ENCODE data around the gene HIRA. TPM values are rescaled to one million over a fixed set of nuclear protein-coding genes. Genes with fewer than 3 reads are reported as not detected.

The HIRA gene
- total RNA-seq, 1 donor: 17.7 TPM

DNA sequence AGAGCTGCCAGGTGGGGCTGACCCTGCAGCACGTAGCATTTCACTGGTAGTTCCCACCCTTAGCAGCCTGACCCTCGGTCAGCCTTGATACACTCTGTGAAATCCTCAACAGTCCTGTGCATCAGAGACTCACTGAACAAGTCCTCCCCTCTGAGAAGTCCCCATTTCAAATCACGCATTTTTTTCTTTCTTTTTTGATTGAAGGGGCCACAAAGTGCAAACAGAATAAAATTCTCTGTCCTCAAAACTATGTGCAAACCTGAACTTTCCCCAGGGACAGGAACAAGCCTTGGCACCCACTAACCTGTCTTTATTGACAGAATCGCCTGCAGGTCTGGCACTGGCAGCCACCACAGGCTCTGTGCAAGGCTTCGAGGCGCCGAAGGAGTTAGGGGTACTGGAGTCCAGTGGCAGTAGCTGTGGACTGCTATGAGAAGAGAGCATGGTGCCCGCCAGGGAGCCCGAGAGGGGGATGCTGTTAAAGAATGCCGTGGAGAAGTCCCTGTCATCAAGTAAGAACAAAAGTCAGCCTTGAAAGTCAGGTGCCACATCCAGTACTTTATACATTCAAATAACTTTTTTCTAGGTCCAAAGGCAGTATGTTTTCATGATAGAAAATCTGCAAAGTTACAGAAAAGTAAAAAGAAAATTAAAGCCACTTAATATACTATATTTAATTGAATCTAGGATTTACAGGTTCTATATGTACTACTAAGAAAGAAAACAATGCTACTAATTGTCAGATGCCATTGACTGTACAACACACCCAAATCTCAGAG is 53.8 kb downstream of the HIRA start:
- DNase-seq (ENCODE audit: low read depth): no peak
- H3K4me3 ChIP-seq (ENCODE audit: low read depth, low read length): no peak overlapping the region
- TF ChIP-seq, protein P1, sequence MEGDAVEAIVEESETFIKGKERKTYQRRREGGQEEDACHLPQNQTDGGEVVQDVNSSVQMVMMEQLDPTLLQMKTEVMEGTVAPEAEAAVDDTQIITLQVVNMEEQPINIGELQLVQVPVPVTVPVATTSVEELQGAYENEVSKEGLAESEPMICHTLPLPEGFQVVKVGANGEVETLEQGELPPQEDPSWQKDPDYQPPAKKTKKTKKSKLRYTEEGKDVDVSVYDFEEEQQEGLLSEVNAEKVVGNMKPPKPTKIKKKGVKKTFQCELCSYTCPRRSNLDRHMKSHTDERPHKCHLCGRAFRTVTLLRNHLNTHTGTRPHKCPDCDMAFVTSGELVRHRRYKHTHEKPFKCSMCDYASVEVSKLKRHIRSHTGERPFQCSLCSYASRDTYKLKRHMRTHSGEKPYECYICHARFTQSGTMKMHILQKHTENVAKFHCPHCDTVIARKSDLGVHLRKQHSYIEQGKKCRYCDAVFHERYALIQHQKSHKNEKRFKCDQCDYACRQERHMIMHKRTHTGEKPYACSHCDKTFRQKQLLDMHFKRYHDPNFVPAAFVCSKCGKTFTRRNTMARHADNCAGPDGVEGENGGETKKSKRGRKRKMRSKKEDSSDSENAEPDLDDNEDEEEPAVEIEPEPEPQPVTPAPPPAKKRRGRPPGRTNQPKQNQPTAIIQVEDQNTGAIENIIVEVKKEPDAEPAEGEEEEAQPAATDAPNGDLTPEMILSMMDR (IDR thresholded peaks at IDR 0.05; ENCODE audit: insufficient read depth, low read length): no peak

DNA sequence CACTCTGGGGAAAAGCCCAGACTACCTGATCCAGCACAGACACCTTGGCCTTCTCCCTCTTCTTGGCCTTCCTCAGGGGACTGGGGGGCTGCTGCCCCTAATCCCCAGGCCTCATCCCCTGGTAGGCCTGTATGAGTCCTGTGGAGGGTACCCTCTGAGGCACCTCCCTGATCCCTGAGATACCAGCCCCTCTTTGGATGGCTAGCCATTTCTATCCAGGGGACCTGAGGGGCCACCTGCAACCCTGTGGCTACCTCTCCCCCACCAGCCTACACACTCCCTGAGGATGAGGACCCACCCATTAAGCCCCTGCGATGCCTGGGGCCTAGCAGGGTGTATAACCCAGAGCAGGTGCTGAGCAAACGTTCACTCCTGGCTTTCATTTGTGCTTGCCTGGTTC is 54.6 kb downstream of the HIRA start:
- H3K4me3 ChIP-seq (ENCODE audit: low read depth, low read length): no peak overlapping the region
- DNase-seq (ENCODE audit: low read depth): no peak
- TF ChIP-seq, protein P1 (IDR thresholded peaks at IDR 0.05; ENCODE audit: insufficient read depth, low read length): no peak

DNA sequence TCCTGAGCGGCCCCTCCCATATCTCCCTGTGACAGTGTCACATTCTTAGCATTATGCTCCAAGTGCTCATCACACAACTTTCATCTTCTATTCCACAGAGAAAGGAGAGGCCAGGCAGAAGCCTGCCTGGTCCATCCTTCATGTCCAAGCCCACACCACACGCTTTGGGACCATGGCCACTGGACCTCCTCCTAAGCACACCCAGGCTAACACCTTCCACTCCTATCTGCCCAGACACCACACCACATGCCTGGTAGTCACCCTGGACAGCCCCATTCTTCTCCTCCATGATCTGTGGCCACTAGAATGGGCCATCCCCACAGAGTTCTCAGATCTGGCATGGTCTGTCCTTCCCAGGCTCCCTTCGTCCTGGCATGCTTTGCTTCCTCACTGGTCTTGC is 55.3 kb downstream of the HIRA start:
- H3K4me3 ChIP-seq (ENCODE audit: low read depth, low read length): no peak overlapping the region
- no peak for DNase-seq (ENCODE audit: low read depth)
- TF ChIP-seq, protein P1 (IDR thresholded peaks at IDR 0.05; ENCODE audit: insufficient read depth, low read length): no peak

DNA sequence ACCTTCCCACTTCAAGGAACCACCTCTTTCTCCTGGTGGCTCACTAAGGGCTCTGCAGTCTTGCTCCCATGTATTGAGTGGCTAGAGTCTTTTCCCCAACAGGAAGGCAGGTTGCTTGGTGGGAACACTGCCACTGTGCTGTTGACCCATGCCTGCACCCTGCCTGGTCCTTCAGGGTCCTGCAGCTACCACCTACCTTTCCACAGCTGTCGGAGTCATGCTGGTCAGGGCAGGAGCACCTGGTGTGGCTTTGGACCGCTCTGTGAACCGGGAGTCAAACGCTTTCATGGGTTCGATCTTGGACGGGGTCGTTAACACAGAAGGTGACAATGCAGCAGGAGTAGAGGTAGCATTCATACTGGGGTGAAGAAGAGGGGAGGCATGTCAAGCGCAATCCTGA is 56.1 kb downstream of the HIRA start:
- H3K4me3 ChIP-seq (ENCODE audit: low read depth, low read length): no peak overlapping the region
- no peak for DNase-seq (ENCODE audit: low read depth)
- TF ChIP-seq, protein P1 (IDR thresholded peaks at IDR 0.05; ENCODE audit: insufficient read depth, low read length): no peak

DNA sequence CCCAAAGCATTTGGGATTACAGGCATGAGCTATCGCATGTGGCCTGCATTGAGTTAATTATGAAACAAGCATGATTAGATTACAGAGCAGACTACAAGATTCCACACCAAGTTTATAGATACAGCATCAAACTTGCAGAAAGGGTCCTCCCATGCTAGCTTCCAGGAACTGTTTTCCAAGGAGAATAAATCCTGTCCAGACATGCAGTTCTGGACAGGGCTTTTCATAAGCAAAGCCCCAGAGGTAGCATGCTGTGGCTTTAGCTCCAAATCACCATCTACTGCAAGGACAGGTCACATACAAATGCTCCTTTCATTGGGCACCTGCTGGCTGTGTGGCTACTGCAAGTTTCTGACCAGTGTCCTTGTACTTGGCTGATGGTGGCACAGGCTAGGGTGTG is 57.1 kb downstream of the HIRA start:
- no peak for DNase-seq (ENCODE audit: low read depth)
- H3K4me3 ChIP-seq (ENCODE audit: low read depth, low read length): no peak overlapping the region
- TF ChIP-seq, protein P1 (IDR thresholded peaks at IDR 0.05; ENCODE audit: insufficient read depth, low read length): no peak

DNA sequence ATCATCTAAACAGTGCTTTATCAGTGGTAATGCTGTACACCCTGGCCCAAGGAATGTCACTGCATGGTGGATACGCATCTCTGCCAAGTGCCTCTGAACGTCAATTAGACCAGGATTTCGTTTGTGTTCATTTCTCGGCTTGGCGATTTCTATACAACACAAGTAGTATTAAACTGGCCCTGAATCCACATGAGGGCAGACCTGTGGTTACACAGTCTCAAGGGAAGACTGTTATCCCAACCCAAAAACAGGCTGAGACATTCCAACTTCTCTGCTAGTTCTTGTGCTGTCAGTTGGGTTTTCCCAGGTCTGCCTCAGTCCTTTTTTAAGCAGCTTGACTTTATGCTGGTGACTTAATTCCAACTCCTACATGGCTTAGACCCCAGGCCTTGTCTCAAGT is 58.1 kb downstream of the HIRA start:
- DNase-seq (ENCODE audit: low read depth): no peak

More for the DNA sequence above, 58.1 kb downstream of the HIRA start:
- TF ChIP-seq, protein P1 (IDR thresholded peaks at IDR 0.05; ENCODE audit: insufficient read depth, low read length): no peak
- H3K4me3 ChIP-seq (ENCODE audit: low read depth, low read length): no peak overlapping the region

Data from fibroblast of the aortic adventitia (primary cell).